HL-60 (cell line): Measurements from ENCODE around the gene KMT2A.

ENCODE experiments used
- DNase-seq, 2 experiments: peaks; one replicate each; pipeline ENCODE4 v3.0.0-alpha.2; 2010 to 2020; ENCODE audit warnings: low read depth in 1 of 2, low spot score in 1 of 2
- H3K27ac ChIP-seq: fragments of 250-450 bp; sonication (Bioruptor Pico); replicated peaks from 2 replicates; pipeline ENCODE4 v1.5.1; 2020; ENCODE audit warnings: mild to moderate bottlenecking, moderate library complexity
- H3K27me3 ChIP-seq: fragments of 250-450 bp; sonication (Bioruptor Pico); 2 replicates; pipeline ENCODE4 v1.5.1; 2021; ENCODE audit warnings: mild to moderate bottlenecking, moderate library complexity; ENCODE audit not compliant: insufficient read depth, poor library complexity, severe bottlenecking
- H3K4me3 ChIP-seq: replicated peaks from 2 replicates; pipeline ENCODE4 v1.5.1; 2011; ENCODE audit warnings: mild to moderate bottlenecking, control low read depth, low read length; ENCODE audit not compliant: insufficient read depth
- GABPA ChIP-seq: IDR thresholded peaks from 2 replicates; pipeline ENCODE4 v1.6.1; 2012; ENCODE audit warnings: low read depth
- POLR2AphosphoS5 ChIP-seq: IDR thresholded peaks from 2 replicates; pipeline ENCODE4 v1.6.1; 2012; ENCODE audit warnings: low read depth
- SPI1 ChIP-seq: IDR thresholded peaks from 2 replicates; pipeline ENCODE4 v1.6.1; 2012; ENCODE audit warnings: low read depth, mild to moderate bottlenecking, borderline replicate concordance
- TF ChIP-seq, protein P1 (sequence below): IDR thresholded peaks from 2 replicates; pipeline ENCODE4 v1.6.1; 2012; ENCODE audit warnings: low read depth; ENCODE audit not compliant: insufficient replicate concordance
- TF ChIP-seq, protein P2 (sequence below): IDR thresholded peaks from one replicate; pipeline ENCODE4 v1.5.1; 2011; ENCODE audit warnings: low read length, control low read depth, inconsistent platforms; ENCODE audit not compliant: insufficient read depth

KMT2A gene

DNA sequence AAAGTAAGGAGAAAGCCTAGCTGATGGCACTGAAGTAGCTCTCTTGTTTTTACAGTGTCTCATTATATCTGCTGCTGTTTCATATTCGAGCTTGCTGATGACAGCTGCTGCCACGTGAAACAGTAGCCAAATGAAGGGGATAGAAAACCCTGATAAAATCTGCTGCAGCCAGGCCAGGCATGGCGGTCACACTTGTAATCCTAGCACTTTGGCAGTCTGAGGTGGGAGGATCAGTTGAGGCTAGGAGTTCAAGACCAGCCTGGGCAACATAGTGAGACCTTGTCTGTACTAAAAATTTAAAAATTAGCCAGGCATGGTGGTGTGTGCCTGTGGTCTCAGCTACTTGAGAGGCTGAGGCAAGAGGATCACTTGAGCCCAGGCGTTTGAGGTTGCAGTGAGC is 116.0 kb downstream of the KMT2A start:
- H3K27ac ChIP-seq = no peak overlapping the region
- H3K4me3 ChIP-seq = no peak overlapping the region
- DNase-seq = no peak
- TF ChIP-seq, protein P1, sequence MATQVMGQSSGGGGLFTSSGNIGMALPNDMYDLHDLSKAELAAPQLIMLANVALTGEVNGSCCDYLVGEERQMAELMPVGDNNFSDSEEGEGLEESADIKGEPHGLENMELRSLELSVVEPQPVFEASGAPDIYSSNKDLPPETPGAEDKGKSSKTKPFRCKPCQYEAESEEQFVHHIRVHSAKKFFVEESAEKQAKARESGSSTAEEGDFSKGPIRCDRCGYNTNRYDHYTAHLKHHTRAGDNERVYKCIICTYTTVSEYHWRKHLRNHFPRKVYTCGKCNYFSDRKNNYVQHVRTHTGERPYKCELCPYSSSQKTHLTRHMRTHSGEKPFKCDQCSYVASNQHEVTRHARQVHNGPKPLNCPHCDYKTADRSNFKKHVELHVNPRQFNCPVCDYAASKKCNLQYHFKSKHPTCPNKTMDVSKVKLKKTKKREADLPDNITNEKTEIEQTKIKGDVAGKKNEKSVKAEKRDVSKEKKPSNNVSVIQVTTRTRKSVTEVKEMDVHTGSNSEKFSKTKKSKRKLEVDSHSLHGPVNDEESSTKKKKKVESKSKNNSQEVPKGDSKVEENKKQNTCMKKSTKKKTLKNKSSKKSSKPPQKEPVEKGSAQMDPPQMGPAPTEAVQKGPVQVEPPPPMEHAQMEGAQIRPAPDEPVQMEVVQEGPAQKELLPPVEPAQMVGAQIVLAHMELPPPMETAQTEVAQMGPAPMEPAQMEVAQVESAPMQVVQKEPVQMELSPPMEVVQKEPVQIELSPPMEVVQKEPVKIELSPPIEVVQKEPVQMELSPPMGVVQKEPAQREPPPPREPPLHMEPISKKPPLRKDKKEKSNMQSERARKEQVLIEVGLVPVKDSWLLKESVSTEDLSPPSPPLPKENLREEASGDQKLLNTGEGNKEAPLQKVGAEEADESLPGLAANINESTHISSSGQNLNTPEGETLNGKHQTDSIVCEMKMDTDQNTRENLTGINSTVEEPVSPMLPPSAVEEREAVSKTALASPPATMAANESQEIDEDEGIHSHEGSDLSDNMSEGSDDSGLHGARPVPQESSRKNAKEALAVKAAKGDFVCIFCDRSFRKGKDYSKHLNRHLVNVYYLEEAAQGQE = no peak
- TF ChIP-seq GABPA = no peak
- TF ChIP-seq, protein P2, sequence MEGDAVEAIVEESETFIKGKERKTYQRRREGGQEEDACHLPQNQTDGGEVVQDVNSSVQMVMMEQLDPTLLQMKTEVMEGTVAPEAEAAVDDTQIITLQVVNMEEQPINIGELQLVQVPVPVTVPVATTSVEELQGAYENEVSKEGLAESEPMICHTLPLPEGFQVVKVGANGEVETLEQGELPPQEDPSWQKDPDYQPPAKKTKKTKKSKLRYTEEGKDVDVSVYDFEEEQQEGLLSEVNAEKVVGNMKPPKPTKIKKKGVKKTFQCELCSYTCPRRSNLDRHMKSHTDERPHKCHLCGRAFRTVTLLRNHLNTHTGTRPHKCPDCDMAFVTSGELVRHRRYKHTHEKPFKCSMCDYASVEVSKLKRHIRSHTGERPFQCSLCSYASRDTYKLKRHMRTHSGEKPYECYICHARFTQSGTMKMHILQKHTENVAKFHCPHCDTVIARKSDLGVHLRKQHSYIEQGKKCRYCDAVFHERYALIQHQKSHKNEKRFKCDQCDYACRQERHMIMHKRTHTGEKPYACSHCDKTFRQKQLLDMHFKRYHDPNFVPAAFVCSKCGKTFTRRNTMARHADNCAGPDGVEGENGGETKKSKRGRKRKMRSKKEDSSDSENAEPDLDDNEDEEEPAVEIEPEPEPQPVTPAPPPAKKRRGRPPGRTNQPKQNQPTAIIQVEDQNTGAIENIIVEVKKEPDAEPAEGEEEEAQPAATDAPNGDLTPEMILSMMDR = no peak
- no peak for TF ChIP-seq POLR2AphosphoS5
- no peak for TF ChIP-seq SPI1
- H3K27me3 ChIP-seq = no peaks in the 10 kb centered on the region

DNA sequence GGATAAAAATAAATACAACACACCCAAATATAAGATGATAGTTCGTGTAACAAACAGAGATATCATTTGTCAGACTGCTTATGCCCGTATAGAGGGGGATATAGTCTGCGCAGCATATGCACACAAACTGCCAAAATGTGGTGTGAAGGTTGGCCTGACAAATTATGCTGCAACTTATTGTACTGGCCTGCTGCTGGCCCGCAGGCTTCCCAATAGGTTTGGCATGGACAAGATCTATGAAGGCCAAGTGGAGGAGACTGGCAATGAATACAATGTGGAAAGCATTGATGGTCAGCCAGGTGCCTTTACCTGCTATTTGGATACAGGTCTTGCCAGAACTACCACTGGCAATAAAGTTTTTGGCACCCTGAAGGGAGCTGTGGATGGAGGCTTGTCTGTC is 124.5 kb downstream of the KMT2A start:
- no peak overlapping the region for H3K4me3 ChIP-seq
- H3K27ac ChIP-seq = no peak overlapping the region
- no peak for DNase-seq
- TF ChIP-seq, protein P1 = no peak
- no peak for TF ChIP-seq SPI1
- TF ChIP-seq, protein P2 = no peak
- no peak for TF ChIP-seq POLR2AphosphoS5
- no peak for TF ChIP-seq GABPA
- H3K27me3 ChIP-seq = no peaks in the 10 kb centered on the region

DNA sequence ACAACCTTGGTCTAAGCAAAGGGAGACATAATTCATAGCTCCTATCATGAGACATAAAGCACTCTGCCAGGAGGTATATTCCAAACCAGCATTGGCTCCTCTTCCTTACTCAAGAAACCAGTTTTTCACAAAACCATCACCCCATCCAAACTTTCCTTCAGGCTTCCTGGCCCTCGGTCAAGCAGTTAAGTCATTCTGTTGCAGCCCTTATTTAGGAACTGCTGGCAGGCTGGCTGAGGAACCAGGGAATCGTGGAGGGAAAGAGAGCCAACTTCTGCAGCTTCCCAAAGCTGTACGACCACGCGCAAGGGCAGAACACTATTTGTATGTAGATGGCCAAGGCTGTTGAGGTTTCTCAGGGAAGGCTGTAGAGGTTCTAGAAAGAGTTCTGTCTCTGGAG is 128.8 kb downstream of the KMT2A start:
- H3K27me3 ChIP-seq = no peaks in the 10 kb centered on the region
- TF ChIP-seq POLR2AphosphoS5 (no peak), SPI1 (no peak), GABPA (no peak)
- TF ChIP-seq, protein P1 = no peak
- TF ChIP-seq, protein P2 = no peak
- no peak overlapping the region for H3K4me3 ChIP-seq
- H3K27ac ChIP-seq = no peak overlapping the region
- DNase-seq = no peak
